Posterior cingulate gyrus (tissue), 11 donors: ENCODE measurements around the gene MB.

ENCODE experiments used
- DNase-seq, 10 donors: peaks; one replicate each; pipeline versions ENCODE4 v3.0.0 to v3.0.0-alpha.2; 2020 to 2021; ENCODE audit warnings: mixed read lengths in 3 of 10
- intact Hi-C: fragments of 100-400 bp; cut with DNase I; formaldehyde crosslinking; loops from one replicate; pipeline ENCODE4 v1.15.1; 2023

The MB gene

GRCh38 chr22:35600476-35600875, 16.7 kb downstream of the MB start:
- intact Hi-C loops: no loop called here
- DNase-seq: peak in 2 of 10 donors; percentile 39 to 43

- DNase-seq: peak in 1 of 10 donors; percentile 6
- intact Hi-C loops: no loop called here
Measured at GRCh38 chr22:35599364-35599763, 17.8 kb downstream of the MB start.

- intact Hi-C loops: no loop called here
- DNase-seq: peak in 2 of 10 donors; percentile 37 to 64
Measured at GRCh38 chr22:35598396-35598710, 18.8 kb downstream of the MB start.

- intact Hi-C loops: no loop called here
- peak in 3 of 10 donors; percentile 34 to 61 (median 46) for DNase-seq
Measured at GRCh38 chr22:35597692-35598395, 19.3 kb downstream of the MB start.

- intact Hi-C loops: no loop called here
- DNase-seq: peak in 3 of 10 donors; percentile 50 to 59 (median 54)
Measured at GRCh38 chr22:35596821-35597220, 20.3 kb downstream of the MB start.

GRCh38 chr22:35594686-35595085, 22.4 kb downstream of the MB start:
- DNase-seq: peak in 2 of 10 donors; percentile 43 to 65

GRCh38 chr22:35593891-35594470, 23.1 kb downstream of the MB start:
- intact Hi-C loops: no loop called here
- DNase-seq: peak in 2 of 10 donors; percentile 51 to 60

More at GRCh38 chr22:35594686-35595085, 22.4 kb downstream of the MB start:
- intact Hi-C loops: no loop called here

GRCh38 chr22:35593071-35593890, 23.8 kb downstream of the MB start:
- intact Hi-C loops: no loop called here
- no peak for DNase-seq

- DNase-seq: peak in 2 of 10 donors; percentile 35 to 49
- intact Hi-C loops: no loop called here
Measured at GRCh38 chr22:35592418-35592967, 24.6 kb downstream of the MB start.

GRCh38 chr22:35591714-35592417, 25.3 kb downstream of the MB start:
- intact Hi-C loops: no loop called here
- DNase-seq: peak in 2 of 10 donors; percentile 24 to 30

GRCh38 chr22:35590634-35591295, 26.4 kb downstream of the MB start:
- peak in 2 of 10 donors; percentile 30 to 39 for DNase-seq
- intact Hi-C loops: no loop called here

GRCh38 chr22:35589756-35590093, 27.4 kb downstream of the MB start:
- intact Hi-C loops: no loop called here
- peak in 2 of 10 donors; percentile 38 to 39 for DNase-seq

- DNase-seq: peak in 2 of 10 donors; percentile 33 to 67
- intact Hi-C loops: no loop called here
Measured at GRCh38 chr22:35589071-35589755, 27.9 kb downstream of the MB start.

GRCh38 chr22:35587896-35588295, 29.2 kb downstream of the MB start:
- peak in 1 of 10 donors; percentile 9 for DNase-seq
- intact Hi-C loops: no loop called here

GRCh38 chr22:35587447-35587870, 29.7 kb downstream of the MB start:
- DNase-seq: peak in 4 of 10 donors; percentile 37 to 84 (median 76)
- intact Hi-C loops: no loop called here

GRCh38 chr22:35586771-35587170, 30.4 kb downstream of the MB start:
- DNase-seq: peak in 3 of 10 donors; percentile 28 to 71 (median 70)
- intact Hi-C loops: no loop called here

GRCh38 chr22:35582861-35583670, 34.1 kb downstream of the MB start:
- peak; percentile 45 to 94 (median 65) for DNase-seq
- intact Hi-C loops: loop anchor here (1.0 to 2.0 kb wide), 2 partner anchors 153 to 232 kb away; no protein-coding TSS in a partner anchor

- peak in 1 of 10 donors; percentile 20 for DNase-seq
- intact Hi-C loops: loop anchor here (2.0 kb wide), 1 partner anchor 232 kb away; no protein-coding TSS in a partner anchor
Measured at GRCh38 chr22:35582218-35582860, 34.8 kb downstream of the MB start.
